Neuronal stem cell (in vitro differentiated cells): ENCODE data around the gene SH3BP4.
A peak's percentile ranks its signal among the peaks of the same experiment; 100 is the strongest.
"Not testable (repeated sequence)": the region's sequence is repeated elsewhere in the genome, so short reads cannot be mapped to it uniquely, and the experiment has no call there.

Experiments used
- DNase-seq: peaks from one replicate; pipeline ENCODE4 v3.0.0-alpha.2; 2013; ENCODE audit warnings: low spot score
- H2AFZ ChIP-seq: one replicate; pipeline ENCODE4 v1.6.1; 2013; ENCODE audit warnings: mild to moderate bottlenecking, low read length, inconsistent platforms
- H2AK5ac ChIP-seq: 2 replicates; pipeline ENCODE4 v1.6.1; 2013; ENCODE audit warnings: low read depth, mild to moderate bottlenecking, inconsistent platforms, low read length, moderate library complexity, mixed read lengths
- H2BK120ac ChIP-seq: 2 replicates; pipeline ENCODE4 v1.6.1; 2013; ENCODE audit warnings: low read depth, mild to moderate bottlenecking, inconsistent platforms, low read length, moderate library complexity, mixed read lengths
- H2BK12ac ChIP-seq: one replicate; pipeline ENCODE4 v1.6.1; 2013; ENCODE audit warnings: low read length, inconsistent platforms
- H2BK15ac ChIP-seq: 2 replicates; pipeline ENCODE4 v1.6.1; 2013; ENCODE audit warnings: mild to moderate bottlenecking, low read length, inconsistent platforms, mixed read lengths
- H2BK5ac ChIP-seq: one replicate; pipeline ENCODE4 v1.6.1; 2013; ENCODE audit warnings: inconsistent platforms, mild to moderate bottlenecking, low read length, moderate library complexity
- H3K14ac ChIP-seq: one replicate; pipeline ENCODE4 v1.6.1; 2013; ENCODE audit warnings: low read length, inconsistent platforms
- H3K18ac ChIP-seq: 2 replicates; pipeline ENCODE4 v1.6.1; 2013; ENCODE audit warnings: low read length, inconsistent platforms
- H3K23ac ChIP-seq: 2 replicates; pipeline ENCODE4 v1.6.1; 2013; ENCODE audit warnings: low read depth, mild to moderate bottlenecking, mixed read lengths, low read length, inconsistent platforms; ENCODE audit not compliant: poor library complexity
- H3K27ac ChIP-seq: replicated peaks from 3 replicates; pipeline ENCODE4 v1.5.1; 2013; ENCODE audit warnings: low read length, inconsistent platforms
- H3K27me3 ChIP-seq, 3 experiments: 2 replicates each; pipeline ENCODE4 v1.6.1; 2013; ENCODE audit warnings: low read length in 3 of 3, mild to moderate bottlenecking in 2 of 3, inconsistent platforms in 1 of 3, low read depth in 1 of 3, mixed read lengths in 1 of 3, moderate library complexity in 1 of 3; ENCODE audit not compliant: control insufficient read depth in 3 of 3, insufficient read depth in 3 of 3
- H3K36me3 ChIP-seq, 2 donors: replicated peaks in 1 of 2; 2 replicates each; pipeline ENCODE4 v1.6.1; 2013; ENCODE audit warnings: low read length in 2 of 2; ENCODE audit not compliant: control insufficient read depth in 2 of 2, insufficient read depth in 2 of 2
- H3K4ac ChIP-seq: 2 replicates; pipeline ENCODE4 v1.6.1; 2013; ENCODE audit warnings: inconsistent platforms, mild to moderate bottlenecking, low read length, moderate library complexity
- H3K4me1 ChIP-seq, 2 donors: 1 replicate in 1 of 2; 2 replicates in 1 of 2; pipeline ENCODE4 v1.6.1; 2013; ENCODE audit warnings: low read length in 2 of 2, low read depth in 1 of 2; ENCODE audit not compliant: control insufficient read depth in 2 of 2, insufficient read depth in 1 of 2
- H3K4me2 ChIP-seq: one replicate; pipeline ENCODE4 v1.6.1; 2013; ENCODE audit warnings: mild to moderate bottlenecking, low read length, inconsistent platforms; ENCODE audit not compliant: insufficient read depth, poor library complexity, severe bottlenecking
- H3K4me3 ChIP-seq, 2 donors: 2 replicates each; pipeline ENCODE4 v1.5.1; 2013; ENCODE audit warnings: low read length in 2 of 2, mild to moderate bottlenecking in 2 of 2, inconsistent platforms in 1 of 2, moderate library complexity in 1 of 2
- H3K79me1 ChIP-seq: one replicate; pipeline ENCODE4 v1.6.1; 2013; ENCODE audit warnings: low read depth, mild to moderate bottlenecking, inconsistent platforms, low read length, moderate library complexity
- H3K9ac ChIP-seq: one replicate; pipeline ENCODE4 v1.6.1; 2013; ENCODE audit warnings: mild to moderate bottlenecking, low read depth, low read length, inconsistent platforms; ENCODE audit not compliant: poor library complexity
- H3K9me3 ChIP-seq, 2 donors: replicated peaks in 1 of 2; 2 replicates each; pipeline versions ENCODE3 to v1.6.1; 2013; ENCODE audit warnings: low read length in 2 of 2, mild to moderate bottlenecking in 2 of 2, inconsistent platforms in 1 of 2, low read depth in 1 of 2, mixed read lengths in 1 of 2, moderate library complexity in 1 of 2; ENCODE audit not compliant: control insufficient read depth in 2 of 2, insufficient read depth in 1 of 2
- H4K8ac ChIP-seq: one replicate; pipeline ENCODE4 v1.6.1; 2013; ENCODE audit warnings: low read depth, mild to moderate bottlenecking, inconsistent platforms, low read length, moderate library complexity
- H4K91ac ChIP-seq: one replicate; pipeline ENCODE4 v1.6.1; 2013; ENCODE audit warnings: low read length, low read depth, mild to moderate bottlenecking, inconsistent platforms; ENCODE audit not compliant: poor library complexity
- WGBS, 2 donors: extraction: QIAGEN DNeasy Blood & Tissue Kit; methylation state at CpG; one replicate each; pipeline ENCODE4 v1.1.7; 2013; ENCODE audit warnings: missing lambda C conversion rate in 2 of 2, mixed read lengths in 1 of 2; ENCODE audit not compliant: insufficient read length in 2 of 2, insufficient replicate concordance in 1 of 2; ENCODE audit errors: extremely low coverage in 2 of 2; 5-methylcytosine and 5-hydroxymethylcytosine counted together

The SH3BP4 gene

GRCh38 chr2:235057616-235058015, 105.8 kb downstream of the SH3BP4 start:
- Histone ChIP-seq H3K4me1 (peaks cover 0 to 23% of the 10 kb centered on the region in 2 donors), H3K36me3 (peaks cover 22 to 45% of the 10 kb centered on the region in 2 donors)
- H3K9ac ChIP-seq, H2AK5ac ChIP-seq, H3K79me1 ChIP-seq, H3K4me3 ChIP-seq, H3K14ac ChIP-seq, H3K27ac ChIP-seq, H3K9me3 ChIP-seq, H4K8ac ChIP-seq, H3K4me2 ChIP-seq, H4K91ac ChIP-seq, H3K27me3 ChIP-seq, H3K23ac ChIP-seq, H2BK12ac ChIP-seq, H2BK120ac ChIP-seq, H2AFZ ChIP-seq, H2BK5ac ChIP-seq, H3K4ac ChIP-seq, DNase-seq, H3K18ac ChIP-seq, H2BK15ac ChIP-seq: not testable (repeated sequence)
- WGBS, 2 donors: no CpG with 5 or more reads among the region's 3 CpGs

- Histone ChIP-seq H3K4ac (no peak overlapping the region), H4K8ac (no peak overlapping the region), H3K18ac (no peak overlapping the region), H2BK12ac (no peak overlapping the region), H3K27ac (no peak overlapping the region), H2BK5ac (no peak overlapping the region), H2BK15ac (no peak overlapping the region), H2BK120ac (no peak overlapping the region), H3K4me3 (no peak overlapping the region), H3K4me1 (peaks cover 8 to 26% of the 10 kb centered on the region in 2 donors), H3K4me2 (no peak overlapping the region), H2AFZ (no peak overlapping the region), H4K91ac (no peak overlapping the region), H3K23ac (no peak overlapping the region), H3K14ac (no peak overlapping the region), H3K27me3 (no peaks in the 10 kb centered on the region), H2AK5ac (no peak overlapping the region), H3K79me1 (no peaks in the 10 kb centered on the region), H3K9me3 (peaks cover 0 to 4% of the 10 kb centered on the region in 2 donors), H3K9ac (no peak overlapping the region), H3K36me3 (peaks cover 12 to 29% of the 10 kb centered on the region in 2 donors)
- WGBS, 2 donors: no CpG with 5 or more reads among the region's 1 CpG
- no peak for DNase-seq
Observed at GRCh38 chr2:235059161-235059560, 107.3 kb downstream of the SH3BP4 start.

- no peak overlapping the region for H2BK120ac ChIP-seq
- peak overlapping the region; percentile 34 for H4K91ac ChIP-seq
- H3K9ac ChIP-seq: no peak overlapping the region
- H4K8ac ChIP-seq: no peak overlapping the region
- H2BK5ac ChIP-seq: no peak overlapping the region
- no CpG with 5 or more reads among the region's 10 CpGs for WGBS, 2 donors
- peak overlapping the region; percentile 30 for H2BK12ac ChIP-seq
- H2BK15ac ChIP-seq: no peak overlapping the region
- H3K27me3 ChIP-seq: no peaks in the 10 kb centered on the region
- no peak overlapping the region for H3K14ac ChIP-seq
- H3K9me3 ChIP-seq: peaks cover 0 to 3% of the 10 kb centered on the region in 2 donors
- no peak overlapping the region for H3K27ac ChIP-seq
- DNase-seq: no peak
- no peaks in the 10 kb centered on the region for H3K79me1 ChIP-seq
- H2AK5ac ChIP-seq: peak overlapping the region; percentile 53
- peak overlapping the region; percentile 88 for H3K18ac ChIP-seq
- no peak overlapping the region for H3K4me2 ChIP-seq
- no peak overlapping the region for H2AFZ ChIP-seq
- H3K4me1 ChIP-seq: peaks cover 27 to 28% of the 10 kb centered on the region in 2 donors
- no peak overlapping the region for H3K4ac ChIP-seq
- H3K36me3 ChIP-seq: peaks cover 0 to 5% of the 10 kb centered on the region in 2 donors
- H3K23ac ChIP-seq: peak overlapping the region; percentile 19
- no peak overlapping the region for H3K4me3 ChIP-seq
Observed at GRCh38 chr2:235061656-235062055, 109.8 kb downstream of the SH3BP4 start.

GRCh38 chr2:235063471-235063961, 111.7 kb downstream of the SH3BP4 start:
- no peak overlapping the region for H3K4ac ChIP-seq
- no CpG with 5 or more reads among the region's 17 CpGs for WGBS, 2 donors
- no peak overlapping the region for H3K4me3 ChIP-seq
- peak overlapping the region; percentile 23 for H2AFZ ChIP-seq
- no peak overlapping the region for H2BK120ac ChIP-seq
- H3K23ac ChIP-seq: no peak overlapping the region
- H2AK5ac ChIP-seq: peak overlapping the region; percentile 10
- H3K14ac ChIP-seq: no peak overlapping the region
- H3K27me3 ChIP-seq: no peaks in the 10 kb centered on the region
- peaks cover 30 to 35% of the 10 kb centered on the region in 2 donors for H3K4me1 ChIP-seq
- no peak for DNase-seq
- H3K36me3 ChIP-seq: no peaks in the 10 kb centered on the region
- no peak overlapping the region for H4K91ac ChIP-seq
- H3K27ac ChIP-seq: no peak overlapping the region
- H2BK15ac ChIP-seq: no peak overlapping the region
- no peak overlapping the region for H3K9ac ChIP-seq
- no peak overlapping the region for H2BK12ac ChIP-seq
- H3K79me1 ChIP-seq: no peaks in the 10 kb centered on the region
- H4K8ac ChIP-seq: no peak overlapping the region
- no peak overlapping the region for H3K4me2 ChIP-seq
- no peak overlapping the region for H2BK5ac ChIP-seq
- no peaks in the 10 kb centered on the region for H3K9me3 ChIP-seq
- H3K18ac ChIP-seq: peak overlapping the region; percentile 81
